Fibroblast of skin of left quadriceps (primary cell): ENCODE results near the gene NDUFA8.

ENCODE experiments used
- DNase-seq, 2 experiments: peaks; one replicate each; pipeline ENCODE4 v3.0.0-alpha.2; 2013; ENCODE audit warnings: low read depth in 2 of 2

NDUFA8 gene

GRCh38 chr9:122135529-122135859 is 24.1 kb downstream of the NDUFA8 start:
- DNase-seq = no peak

GRCh38 chr9:122134822-122135528 is 24.6 kb downstream of the NDUFA8 start:
- no peak for DNase-seq

- DNase-seq = no peak
Observed at GRCh38 chr9:122133984-122134535, 25.5 kb downstream of the NDUFA8 start.

- DNase-seq = no peak
Observed at GRCh38 chr9:122133263-122133983, 26.2 kb downstream of the NDUFA8 start.

- no peak for DNase-seq
Observed at GRCh38 chr9:122132539-122132938, 27.0 kb downstream of the NDUFA8 start.

GRCh38 chr9:122131401-122132001 is 28.1 kb downstream of the NDUFA8 start:
- no peak for DNase-seq

GRCh38 chr9:122130837-122131236 is 28.7 kb downstream of the NDUFA8 start:
- DNase-seq = no peak

GRCh38 chr9:122129969-122130368 is 29.6 kb downstream of the NDUFA8 start:
- no peak for DNase-seq

- DNase-seq = no peak
Observed at GRCh38 chr9:122128969-122129343, 30.6 kb downstream of the NDUFA8 start.

- DNase-seq = no peak
Observed at GRCh38 chr9:122128007-122128968, 31.3 kb downstream of the NDUFA8 start.

GRCh38 chr9:122127396-122127798 is 32.2 kb downstream of the NDUFA8 start:
- no peak for DNase-seq

- DNase-seq = peak; percentile 10 to 30
Observed at GRCh38 chr9:122126331-122127261, 33.0 kb downstream of the NDUFA8 start.

GRCh38 chr9:122125509-122126330 is 33.9 kb downstream of the NDUFA8 start:
- DNase-seq = no peak

GRCh38 chr9:122125158-122125508 is 34.4 kb downstream of the NDUFA8 start:
- DNase-seq = peak; percentile 35 to 42

- DNase-seq = no peak
Observed at GRCh38 chr9:122124528-122124927, 35.1 kb downstream of the NDUFA8 start.

GRCh38 chr9:122124048-122124447 is 35.5 kb downstream of the NDUFA8 start:
- no peak for DNase-seq

- peak; percentile 20 to 38 for DNase-seq
Observed at GRCh38 chr9:122122903-122123632, 36.5 kb downstream of the NDUFA8 start.

GRCh38 chr9:122122468-122122867 is 37.1 kb downstream of the NDUFA8 start:
- DNase-seq = no peak

- no peak for DNase-seq
Observed at GRCh38 chr9:122121931-122122330, 37.6 kb downstream of the NDUFA8 start.
